Astrocyte (in vitro differentiated cells and primary cell): Measurements from ENCODE around the gene USH1C. TPM values are rescaled to one million over a fixed set of nuclear protein-coding genes. Genes with fewer than 3 reads are reported as not detected.

Source experiments
- DNase-seq: peaks from one replicate; pipeline ENCODE4 v3.0.0-alpha.2; 2010; ENCODE audit warnings: low read depth
- FAIRE-seq: peaks from 2 replicates; lab custom pipeline; 2011; peaks lifted over from hg19 to GRCh38; lab: Jason Lieb, UNC
- H2AFZ ChIP-seq: 2 replicates; pipeline ENCODE4 v1.6.0; 2012; ENCODE audit warnings: low read depth, low read length, inconsistent platforms
- H3K27ac ChIP-seq: 2 replicates; pipeline ENCODE4 v1.5.1; 2011; ENCODE audit warnings: low read depth, low read length, inconsistent platforms
- H3K27me3 ChIP-seq: 2 replicates; pipeline ENCODE4 v1.6.0; 2011; ENCODE audit warnings: low read length, inconsistent platforms; ENCODE audit not compliant: insufficient read depth
- H3K36me3 ChIP-seq: 2 replicates; pipeline ENCODE4 v1.5.1; 2011; ENCODE audit warnings: low read length, inconsistent platforms; ENCODE audit not compliant: insufficient read depth
- H3K4me1 ChIP-seq: 2 replicates; pipeline ENCODE4 v1.5.1; 2011; ENCODE audit warnings: low read length, inconsistent platforms; ENCODE audit not compliant: insufficient read depth
- H3K4me2 ChIP-seq: 2 replicates; pipeline ENCODE4 v1.6.0; 2012; ENCODE audit warnings: low read length, inconsistent platforms
- H3K4me3 ChIP-seq: 2 replicates; pipeline ENCODE4 v1.5.1; 2011; ENCODE audit warnings: low read depth, mild to moderate bottlenecking, low read length, inconsistent platforms; ENCODE audit not compliant: insufficient read depth
- H3K79me2 ChIP-seq: 2 replicates; pipeline ENCODE4 v1.6.0; 2012; ENCODE audit warnings: mild to moderate bottlenecking, low read length, inconsistent platforms; ENCODE audit not compliant: insufficient read depth
- H3K9ac ChIP-seq: 2 replicates; pipeline ENCODE4 v1.6.0; 2012; ENCODE audit warnings: mild to moderate bottlenecking, low read length, inconsistent platforms
- H3K9me3 ChIP-seq: 2 replicates; pipeline ENCODE4 v1.5.1; 2012; ENCODE audit warnings: low read depth, mild to moderate bottlenecking, low read length, inconsistent platforms; ENCODE audit not compliant: insufficient read depth
- H4K20me1 ChIP-seq: 2 replicates; pipeline ENCODE4 v1.6.0; 2012; ENCODE audit warnings: low read length, inconsistent platforms; ENCODE audit not compliant: insufficient read depth
- H3K27ac Mint-ChIP-seq: one replicate; pipeline ENCODE4 v1.8.0; 2021; ENCODE audit warnings: mild to moderate bottlenecking, mixed read lengths; ENCODE audit not compliant: unreplicated experiment
- H3K27me3 Mint-ChIP-seq: one replicate; pipeline ENCODE4 v1.8.0; 2021; ENCODE audit warnings: low read depth, mixed read lengths; ENCODE audit not compliant: unreplicated experiment
- H3K36me3 Mint-ChIP-seq: one replicate; pipeline ENCODE4 v1.8.0; 2021; ENCODE audit warnings: low read depth, mixed read lengths; ENCODE audit not compliant: unreplicated experiment
- H3K4me1 Mint-ChIP-seq: one replicate; pipeline ENCODE4 v1.8.0; 2021; ENCODE audit warnings: low read depth, mixed read lengths; ENCODE audit not compliant: unreplicated experiment
- H3K4me3 Mint-ChIP-seq: one replicate; pipeline ENCODE4 v1.8.0; 2021; ENCODE audit warnings: mild to moderate bottlenecking, moderate library complexity, mixed read lengths; ENCODE audit not compliant: unreplicated experiment
- H3K9me3 Mint-ChIP-seq: one replicate; pipeline ENCODE4 v1.8.0; 2021; ENCODE audit warnings: mild to moderate bottlenecking, mixed read lengths; ENCODE audit not compliant: unreplicated experiment
- CTCF ChIP-seq: IDR thresholded peaks from 2 replicates; pipeline ENCODE4 v1.5.1; 2011; ENCODE audit warnings: low read depth, mild to moderate bottlenecking, inconsistent platforms, low read length, moderate library complexity; ENCODE audit not compliant: insufficient read depth
- EZH2 ChIP-seq: IDR thresholded peaks from 2 replicates; pipeline ENCODE4 v1.6.1; 2012; ENCODE audit warnings: mild to moderate bottlenecking, low read length, inconsistent platforms; ENCODE audit not compliant: insufficient read depth
- total RNA-seq: library from RNA; stranded (reverse); gene quantifications from 2 replicates; pipeline ENCODE4 v1.2.1, GENCODE V29; 2021

Gene USH1C
- total RNA-seq, 1 donor from 2014 or later: not detected

GRCh38 chr11:17527628-17527995 is 16.6 kb downstream of the USH1C start:
- H3K4me1 Mint-ChIP-seq: peaks cover 5% of the 10 kb centered on the region
- Histone ChIP-seq H3K79me2 (no peaks in the 10 kb centered on the region), H3K36me3 (no peaks in the 10 kb centered on the region), H3K9ac (no peak overlapping the region), H3K27me3 (peaks cover 19% of the 10 kb centered on the region), H3K4me2 (no peak overlapping the region), H2AFZ (no peak overlapping the region), H4K20me1 (no peaks in the 10 kb centered on the region), H3K4me3 (no peak overlapping the region), H3K27ac (no peak overlapping the region), H3K4me1 (peaks cover 4% of the 10 kb centered on the region), H3K9me3 (no peaks in the 10 kb centered on the region)
- H3K36me3 Mint-ChIP-seq: no peaks in the 10 kb centered on the region
- no peaks in the 10 kb centered on the region for H3K9me3 Mint-ChIP-seq
- DNase-seq (no peak), FAIRE-seq (no peak)
- H3K27me3 Mint-ChIP-seq: peaks cover 48% of the 10 kb centered on the region
- H3K4me3 Mint-ChIP-seq: no peak overlapping the region
- TF ChIP-seq EZH2 (no peak), CTCF (no peak)
- H3K27ac Mint-ChIP-seq: no peak overlapping the region

GRCh38 chr11:17526931-17527627 is 17.1 kb downstream of the USH1C start:
- Histone ChIP-seq H3K36me3 (no peaks in the 10 kb centered on the region), H3K9ac (no peak overlapping the region), H3K27me3 (peaks cover 19% of the 10 kb centered on the region), H4K20me1 (no peaks in the 10 kb centered on the region), H3K4me3 (no peak overlapping the region), H3K27ac (no peak overlapping the region), H3K4me1 (peaks cover 4% of the 10 kb centered on the region), H3K9me3 (no peaks in the 10 kb centered on the region), H3K79me2 (no peaks in the 10 kb centered on the region), H3K4me2 (no peak overlapping the region), H2AFZ (no peak overlapping the region)
- H3K4me3 Mint-ChIP-seq: no peak overlapping the region
- peaks cover 5% of the 10 kb centered on the region for H3K4me1 Mint-ChIP-seq
- peaks cover 48% of the 10 kb centered on the region for H3K27me3 Mint-ChIP-seq
- no peak for TF ChIP-seq CTCF
- DNase-seq (no peak), FAIRE-seq (no peak)
- H3K36me3 Mint-ChIP-seq: no peaks in the 10 kb centered on the region
- H3K9me3 Mint-ChIP-seq: no peaks in the 10 kb centered on the region
- H3K27ac Mint-ChIP-seq: no peak overlapping the region

DNA sequence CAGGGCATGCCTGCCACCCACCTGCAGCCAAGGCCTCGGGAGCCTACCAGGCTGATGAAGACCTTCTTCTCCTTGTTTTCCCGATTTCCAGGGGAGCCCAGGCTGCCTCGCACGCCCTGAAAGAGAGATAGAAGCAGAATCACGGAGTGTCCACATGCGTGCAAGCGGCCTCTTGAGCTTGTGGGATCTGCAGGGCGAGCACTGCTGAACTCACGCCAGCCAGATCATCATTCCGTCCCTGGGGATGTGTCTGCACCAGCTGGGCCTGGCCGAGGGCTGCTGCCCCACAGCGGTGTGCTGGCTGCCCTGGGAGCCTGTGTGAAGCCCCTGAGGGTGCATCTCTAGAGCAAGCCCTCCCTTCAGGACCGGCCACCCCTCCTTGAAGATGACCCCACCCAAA is 17.9 kb downstream of the USH1C start:
- Mint-ChIP-seq H3K9me3 (no peaks in the 10 kb centered on the region), H3K4me1 (no peaks in the 10 kb centered on the region), H3K27me3 (peaks cover 49% of the 10 kb centered on the region), H3K27ac (no peak overlapping the region), H3K4me3 (no peak overlapping the region), H3K36me3 (no peaks in the 10 kb centered on the region)
- H2AFZ ChIP-seq: no peak overlapping the region
- no peak overlapping the region for H3K9ac ChIP-seq
- no peak overlapping the region for H3K4me3 ChIP-seq
- H3K27ac ChIP-seq: no peak overlapping the region
- no peaks in the 10 kb centered on the region for H3K36me3 ChIP-seq
- H3K4me1 ChIP-seq: peaks cover 4% of the 10 kb centered on the region
- no peaks in the 10 kb centered on the region for H4K20me1 ChIP-seq
- peaks cover 19% of the 10 kb centered on the region for H3K27me3 ChIP-seq
- H3K79me2 ChIP-seq: no peaks in the 10 kb centered on the region
- no peak for TF ChIP-seq CTCF
- no peak for TF ChIP-seq EZH2
- no peak overlapping the region for H3K4me2 ChIP-seq
- FAIRE-seq (no peak), DNase-seq (no peak)
- no peaks in the 10 kb centered on the region for H3K9me3 ChIP-seq
